ENCODE data around the gene AP5B1.

The AP5B1 gene

GRCh38 chr11:65814131-65814985, 33.6 kb upstream of the AP5B1 start:
- Histone ChIP-seq H3K36me3 (ENCODE audit: control insufficient read depth, insufficient read depth, low read length) (no peaks in the 10 kb centered on the region), H3K4me3 (ENCODE audit: low read depth, low read length) (no peak overlapping the region), H3K9me3 (ENCODE audit: control insufficient read depth, insufficient read depth, low read length) (no peaks in the 10 kb centered on the region), H3K27ac (ENCODE audit: low read depth, low read length) (no peak overlapping the region), H3K27me3 (ENCODE audit: control insufficient read depth, insufficient read depth, low read length) (peaks cover 8% of the 10 kb centered on the region), H3K4me1 (ENCODE audit: control insufficient read depth, insufficient read depth, low read length) (peaks cover 2% of the 10 kb centered on the region; the same call in 1 of the 2 replicates), H3K9ac (ENCODE audit: low read depth, low read length) (no peak overlapping the region)

GRCh38 chr11:65811764-65812475, 31.1 kb upstream of the AP5B1 start:
- no peaks in the 10 kb centered on the region for H3K4me1 ChIP-seq (ENCODE audit: control insufficient read depth, insufficient read depth, low read length)
- H3K9ac ChIP-seq (ENCODE audit: low read depth, low read length): no peak overlapping the region
- H3K27ac ChIP-seq (ENCODE audit: low read depth, low read length): no peak overlapping the region
- no peak overlapping the region for H3K4me3 ChIP-seq (ENCODE audit: low read depth, low read length)
- H3K36me3 ChIP-seq (ENCODE audit: control insufficient read depth, insufficient read depth, low read length): no peaks in the 10 kb centered on the region
- no peaks in the 10 kb centered on the region for H3K9me3 ChIP-seq (ENCODE audit: control insufficient read depth, insufficient read depth, low read length)
- no peaks in the 10 kb centered on the region; the same call in 1 of the 2 replicates for H3K27me3 ChIP-seq (ENCODE audit: control insufficient read depth, insufficient read depth, low read length)

GRCh38 chr11:65810046-65810868, 29.5 kb upstream of the AP5B1 start:
- Histone ChIP-seq H3K4me3 (ENCODE audit: low read depth, low read length) (no peak overlapping the region), H3K4me1 (ENCODE audit: control insufficient read depth, insufficient read depth, low read length) (no peaks in the 10 kb centered on the region), H3K9ac (ENCODE audit: low read depth, low read length) (no peak overlapping the region), H3K27ac (ENCODE audit: low read depth, low read length) (no peak overlapping the region), H3K36me3 (ENCODE audit: control insufficient read depth, insufficient read depth, low read length) (no peaks in the 10 kb centered on the region), H3K9me3 (ENCODE audit: control insufficient read depth, insufficient read depth, low read length) (no peaks in the 10 kb centered on the region), H3K27me3 (ENCODE audit: control insufficient read depth, insufficient read depth, low read length) (no peaks in the 10 kb centered on the region; the same call in 1 of the 2 replicates)

- no peak overlapping the region for H3K27ac ChIP-seq (ENCODE audit: low read depth, low read length)
- no peaks in the 10 kb centered on the region for H3K9me3 ChIP-seq (ENCODE audit: control insufficient read depth, insufficient read depth, low read length)
- no peak overlapping the region for H3K4me3 ChIP-seq (ENCODE audit: low read depth, low read length)
- no peaks in the 10 kb centered on the region for H3K36me3 ChIP-seq (ENCODE audit: control insufficient read depth, insufficient read depth, low read length)
- H3K27me3 ChIP-seq (ENCODE audit: control insufficient read depth, insufficient read depth, low read length): no peaks in the 10 kb centered on the region; the same call in 1 of the 2 replicates
- H3K4me1 ChIP-seq (ENCODE audit: control insufficient read depth, insufficient read depth, low read length): no peaks in the 10 kb centered on the region
- no peak overlapping the region for H3K9ac ChIP-seq (ENCODE audit: low read depth, low read length)
Observed at GRCh38 chr11:65809496-65809895, 28.7 kb upstream of the AP5B1 start.

- no peak overlapping the region for H3K9ac ChIP-seq (ENCODE audit: low read depth, low read length)
- H3K4me1 ChIP-seq (ENCODE audit: control insufficient read depth, insufficient read depth, low read length): no peaks in the 10 kb centered on the region
- no peak overlapping the region for H3K4me3 ChIP-seq (ENCODE audit: low read depth, low read length)
- H3K36me3 ChIP-seq (ENCODE audit: control insufficient read depth, insufficient read depth, low read length): no peaks in the 10 kb centered on the region
- H3K9me3 ChIP-seq (ENCODE audit: control insufficient read depth, insufficient read depth, low read length): no peaks in the 10 kb centered on the region
- H3K27ac ChIP-seq (ENCODE audit: low read depth, low read length): no peak overlapping the region
- no peaks in the 10 kb centered on the region; the same call in 1 of the 2 replicates for H3K27me3 ChIP-seq (ENCODE audit: control insufficient read depth, insufficient read depth, low read length)
Observed at GRCh38 chr11:65808744-65809341, 28.1 kb upstream of the AP5B1 start.

GRCh38 chr11:65806979-65807378, 26.2 kb upstream of the AP5B1 start:
- Histone ChIP-seq H3K27ac (ENCODE audit: low read depth, low read length) (no peak overlapping the region), H3K4me3 (ENCODE audit: low read depth, low read length) (no peak overlapping the region), H3K27me3 (ENCODE audit: control insufficient read depth, insufficient read depth, low read length) (no peaks in the 10 kb centered on the region; the same call in 1 of the 2 replicates), H3K9me3 (ENCODE audit: control insufficient read depth, insufficient read depth, low read length) (no peaks in the 10 kb centered on the region), H3K4me1 (ENCODE audit: control insufficient read depth, insufficient read depth, low read length) (no peaks in the 10 kb centered on the region), H3K9ac (ENCODE audit: low read depth, low read length) (no peak overlapping the region), H3K36me3 (ENCODE audit: control insufficient read depth, insufficient read depth, low read length) (no peaks in the 10 kb centered on the region)

GRCh38 chr11:65803797-65804492, 23.2 kb upstream of the AP5B1 start:
- Histone ChIP-seq H3K4me1 (ENCODE audit: control insufficient read depth, insufficient read depth, low read length) (peaks cover 2% of the 10 kb centered on the region; the same call in 1 of the 2 replicates), H3K27ac (ENCODE audit: low read depth, low read length) (no peak overlapping the region), H3K9me3 (ENCODE audit: control insufficient read depth, insufficient read depth, low read length) (no peaks in the 10 kb centered on the region), H3K36me3 (ENCODE audit: control insufficient read depth, insufficient read depth, low read length) (no peaks in the 10 kb centered on the region), H3K4me3 (ENCODE audit: low read depth, low read length) (no peak overlapping the region), H3K27me3 (ENCODE audit: control insufficient read depth, insufficient read depth, low read length) (no peaks in the 10 kb centered on the region; the same call in 1 of the 2 replicates), H3K9ac (ENCODE audit: low read depth, low read length) (no peak overlapping the region)

GRCh38 chr11:65802841-65803240, 22.1 kb upstream of the AP5B1 start:
- H3K9ac ChIP-seq (ENCODE audit: low read depth, low read length): no peak overlapping the region
- H3K27ac ChIP-seq (ENCODE audit: low read depth, low read length): no peak overlapping the region
- H3K27me3 ChIP-seq (ENCODE audit: control insufficient read depth, insufficient read depth, low read length): no peaks in the 10 kb centered on the region

GRCh38 chr11:65801153-65801987, 20.6 kb upstream of the AP5B1 start:
- Histone ChIP-seq H3K27me3 (ENCODE audit: control insufficient read depth, insufficient read depth, low read length) (no peaks in the 10 kb centered on the region), H3K4me1 (ENCODE audit: control insufficient read depth, insufficient read depth, low read length) (peaks cover 8% of the 10 kb centered on the region; the same call in 1 of the 2 replicates), H3K4me3 (ENCODE audit: low read depth, low read length) (no peak overlapping the region), H3K27ac (ENCODE audit: low read depth, low read length) (no peak overlapping the region), H3K9ac (ENCODE audit: low read depth, low read length) (no peak overlapping the region), H3K36me3 (ENCODE audit: control insufficient read depth, insufficient read depth, low read length) (no peaks in the 10 kb centered on the region), H3K9me3 (ENCODE audit: control insufficient read depth, insufficient read depth, low read length) (no peaks in the 10 kb centered on the region)

More at GRCh38 chr11:65802841-65803240, 22.1 kb upstream of the AP5B1 start:
- peaks cover 4% of the 10 kb centered on the region; the same call in 1 of the 2 replicates for H3K4me1 ChIP-seq (ENCODE audit: control insufficient read depth, insufficient read depth, low read length)
- no peaks in the 10 kb centered on the region for H3K36me3 ChIP-seq (ENCODE audit: control insufficient read depth, insufficient read depth, low read length)
- no peak overlapping the region for H3K4me3 ChIP-seq (ENCODE audit: low read depth, low read length)
- no peaks in the 10 kb centered on the region for H3K9me3 ChIP-seq (ENCODE audit: control insufficient read depth, insufficient read depth, low read length)
